K562 (cell line): ENCODE results near the gene MIEF1. TPM values are rescaled to one million over a fixed set of nuclear protein-coding genes. Genes with fewer than 3 reads are reported as not detected.

Experiments
- ATAC-seq: fragments of 200-7000 bp; cut with Tn5 transposase; 3 replicates; pipeline ENCODE4 v1.9.1; 2020; ENCODE audit warnings: moderate library complexity
- BruUV-seq: library from RNA; stranded (reverse); fragments of 400-500 nt; replicated peaks from 2 replicates; lab custom pipeline; 2021; lab: Mats Ljungman, UMichigan
- CTCF ChIA-PET: fragments of 300-600 bp; formaldehyde crosslinking; extraction: SDS; loops from one replicate; lab custom pipeline; 2021; ENCODE audit warnings: low intra/inter-chr PET ratio; lab: Yijun Ruan, JAX
- POLR2A ChIA-PET: fragments of 300-600, 350-650 bp; sonication (Branson Sonifier 250); formaldehyde crosslinking; extraction: SDS; loops from one replicate; lab custom pipeline; 2021; ENCODE audit warnings: antibody characterized with exemption, inconsistent platforms; lab: Yijun Ruan, JAX
- DNase-seq, 4 experiments: peaks; one replicate each; pipeline versions ENCODE4 v3.0.0 to v3.0.0-alpha.2; 2011 to 2018; ENCODE audit warnings: low spot score in 3 of 4, mixed read lengths in 3 of 4; ENCODE audit errors: extremely low read depth in 1 of 4
- FAIRE-seq: peaks from 2 replicates; lab custom pipeline; 2011; peaks lifted over from hg19 to GRCh38; lab: Jason Lieb, UNC
- H2AFZ ChIP-seq: 2 replicates; pipeline ENCODE4 v1.6.0; 2011; ENCODE audit warnings: low read depth, low read length, control low read depth, inconsistent platforms
- H3K27ac ChIP-seq: fragments of 200-600 bp; 3 replicates; pipeline ENCODE4 v1.8.0; 2011; ENCODE audit warnings: low read depth, mild to moderate bottlenecking, control low read depth, inconsistent platforms, low read length, moderate library complexity, mixed read lengths; ENCODE audit errors: extremely low read depth
- H3K27me3 ChIP-seq, 2 experiments: fragments of 300-600 bp in 1 of 2; 2 replicates in 1 of 2; 3 replicates in 1 of 2; pipeline versions ENCODE4 v1.6.0 to v1.8.0; 2011; ENCODE audit warnings: inconsistent platforms in 2 of 2, low read length in 2 of 2, mild to moderate bottlenecking in 1 of 2, mixed read lengths in 1 of 2, moderate library complexity in 1 of 2; ENCODE audit not compliant: control insufficient read depth in 2 of 2, insufficient read depth in 2 of 2
- H3K36me3 ChIP-seq: fragments of 300-600 bp; 3 replicates; pipeline ENCODE4 v1.8.0; 2011; ENCODE audit warnings: mild to moderate bottlenecking, low read length, inconsistent platforms; ENCODE audit not compliant: control insufficient read depth, insufficient read depth
- H3K4me1 ChIP-seq, 2 experiments: fragments of 200-600 bp in 1 of 2; replicated peaks in 1 of 2; 2 replicates in 1 of 2; 3 replicates in 1 of 2; pipeline versions ENCODE4 v1.5.1 to v1.8.0; 2011; ENCODE audit warnings: inconsistent platforms in 2 of 2, low read length in 2 of 2, mild to moderate bottlenecking in 1 of 2, mixed read lengths in 1 of 2, moderate library complexity in 1 of 2; ENCODE audit not compliant: control insufficient read depth in 2 of 2, insufficient read depth in 2 of 2
- H3K4me2 ChIP-seq: 2 replicates; pipeline ENCODE4 v1.6.1; 2011; ENCODE audit warnings: low read length, control low read depth, inconsistent platforms, mixed read lengths; ENCODE audit not compliant: insufficient read depth
- H3K4me3 ChIP-seq: fragments of 200-600 bp; sonication (generic), shearing (Covaris generic); 2 replicates; pipeline ENCODE4 v1.5.1; 2016; ENCODE audit warnings: control low read depth, inconsistent platforms
- H3K79me2 ChIP-seq: fragments of 200-600 bp; 3 replicates; pipeline ENCODE4 v1.8.0; 2011; ENCODE audit warnings: low read length, inconsistent platforms; ENCODE audit not compliant: control insufficient read depth, insufficient read depth
- H3K9ac ChIP-seq, 2 experiments: 2 replicates each; pipeline versions ENCODE4 v1.6.0 to v1.6.1; 2011; ENCODE audit warnings: low read depth in 2 of 2, low read length in 2 of 2, control low read depth in 1 of 2, inconsistent platforms in 1 of 2, mild to moderate bottlenecking in 1 of 2, mixed read lengths in 1 of 2; ENCODE audit not compliant: insufficient read depth in 1 of 2
- H3K9me1 ChIP-seq: one replicate; pipeline ENCODE4 v1.6.0; 2011; ENCODE audit warnings: inconsistent platforms, mild to moderate bottlenecking, low read length, moderate library complexity; ENCODE audit not compliant: control insufficient read depth, insufficient read depth
- H3K9me3 ChIP-seq: replicated peaks from 2 replicates; pipeline ENCODE4 v1.5.1; 2011; ENCODE audit warnings: low read depth, low read length, inconsistent platforms; ENCODE audit not compliant: control insufficient read depth, insufficient read depth
- H4K20me1 ChIP-seq: replicated peaks from 2 replicates; pipeline ENCODE4 v1.6.1; 2011; ENCODE audit warnings: low read length, inconsistent platforms, mixed read lengths; ENCODE audit not compliant: control insufficient read depth, insufficient read depth
- ASH1L ChIP-seq: fragments of 450-650 bp; IDR thresholded peaks from 2 replicates; pipeline ENCODE4 v1.6.1; 2018; ENCODE audit warnings: borderline replicate concordance, mild to moderate bottlenecking, low read depth; ENCODE audit not compliant: partially characterized antibody
- BRD9 ChIP-seq: fragments of 450-650 bp; IDR thresholded peaks from 2 replicates; pipeline ENCODE4 v1.6.1; 2018; ENCODE audit warnings: low read depth; ENCODE audit not compliant: partially characterized antibody
- CXXC5 ChIP-seq: fragments of 250-450 bp; sonication (Bioruptor Pico); IDR thresholded peaks from 2 replicates; pipeline ENCODE4 v1.8.0; 2022; ENCODE audit warnings: inconsistent platforms, mild to moderate bottlenecking, moderate library complexity
- ETV5 ChIP-seq: sonication (generic); formaldehyde crosslinking; IDR thresholded peaks from 2 replicates; pipeline ENCODE4 v1.4.0; 2020; ENCODE audit warnings: low read depth, mild to moderate bottlenecking, missing genetic modification reagents
- JUND ChIP-seq, 2 experiments: IDR thresholded peaks; 2 replicates in 1 of 2; 3 replicates in 1 of 2; pipeline ENCODE4 v1.6.1; 2011; ENCODE audit warnings: borderline replicate concordance in 2 of 2, low read depth in 2 of 2, low read length in 2 of 2, improper control_type of control experiment in 1 of 2, missing biosample characterization in 1 of 2, missing genetic modification characterization in 1 of 2, missing genetic modification reagents in 1 of 2
- KDM1A ChIP-seq, 2 experiments: fragments of 450-650 bp; IDR thresholded peaks; 2 replicates each; pipeline ENCODE4 v1.6.1; 2016; ENCODE audit warnings: mild to moderate bottlenecking in 2 of 2
- KHSRP ChIP-seq: fragments of 450-650 bp; IDR thresholded peaks from 2 replicates; pipeline ENCODE4 v1.6.1; 2017
- THRAP3 ChIP-seq: fragments of 450-650 bp; IDR thresholded peaks from 2 replicates; pipeline ENCODE4 v1.6.1; 2016; ENCODE audit warnings: mild to moderate bottlenecking, inconsistent platforms, borderline replicate concordance
- U2AF1 ChIP-seq: fragments of 200-400 bp; formaldehyde crosslinking; optimal IDR thresholded peaks from 2 replicates; pipeline ENCODE3; 2017; ENCODE audit warnings: mild to moderate bottlenecking, low read depth, low read length, moderate library complexity
- ZNF175 ChIP-seq: fragments of 200-800 bp; sonication (Bioruptor generic); IDR thresholded peaks from 2 replicates; pipeline ENCODE4 v1.6.1; 2016; ENCODE audit warnings: low read depth, mild to moderate bottlenecking, missing genetic modification characterization, missing compliant biosample characterization
- ZNF232 ChIP-seq: sonication (generic); formaldehyde crosslinking; IDR thresholded peaks from 2 replicates; pipeline ENCODE4 v1.8.0; 2022; ENCODE audit warnings: mild to moderate bottlenecking, missing genetic modification reagents
- ZSCAN29 ChIP-seq: fragments of 450-650 bp; IDR thresholded peaks from 2 replicates; pipeline ENCODE4 v1.6.1; 2017
- WGBS: fragments of 100-300 bp; shearing (Covaris generic); methylation state at CpG from one replicate; pipeline ENCODE4 v1.1.6; 2016; ENCODE audit warnings: low coverage, mixed read lengths; ENCODE audit not compliant: insufficient coverage; ENCODE audit errors: missing lambda C conversion rate; 5-methylcytosine and 5-hydroxymethylcytosine counted together
- in situ Hi-C: fragments of 300-500 bp; cut with MboI; formaldehyde crosslinking; loops from 4 replicates; pipeline ENCODE4 v1.15.0; 2018; ENCODE audit warnings: inconsistent platforms, mixed read lengths
- intact Hi-C: fragments of 100-400 bp; cut with micrococcal nuclease; formaldehyde crosslinking; loops from 2 replicates; pipeline ENCODE4 v1.14.2; 2022
- polyA plus RNA-seq, 8 experiments: library from polyadenylated mRNA; depleted of rRNA in 4 of 8; stranded (reverse) in 5 of 8; unstranded in 3 of 8; fragments of >200 nt; fragmentation: Nextera tagmentation in 2 of 8; fragmentation: Illumina TruSeq in 1 of 8; extraction: Ambion mirVana in 2 of 8; extraction: Trizol in 1 of 8; gene quantifications; 2 replicates each; pipeline versions ENCODE4 v1.2.1 to v1.2.3, GENCODE V29; 2011 to 2014; ENCODE audit warnings: inconsistent platforms in 1 of 8, missing spikeins in 1 of 8
- total RNA-seq, 7 experiments: library from RNA; depleted of rRNA in 6 of 7; stranded (reverse); fragments of >200 nt in 6 of 7; fragmentation: Illumina TruSeq in 2 of 7; extraction: Trizol in 2 of 7; gene quantifications; 2 replicates each; pipeline versions ENCODE4 v1.2.1 to v1.2.3, GENCODE V29; 2011 to 2021; ENCODE audit warnings: low replicate concordance in 1 of 7
- TF ChIP-seq, protein P1 (sequence below): sonication (generic); formaldehyde crosslinking; IDR thresholded peaks from 2 replicates; pipeline ENCODE4 v1.8.0; 2022; ENCODE audit warnings: mild to moderate bottlenecking, low read depth, missing genetic modification reagents
- TF ChIP-seq, protein P2 (sequence below): sonication (generic); formaldehyde crosslinking; IDR thresholded peaks from 2 replicates; pipeline ENCODE4 v1.8.1; 2023; ENCODE audit warnings: mild to moderate bottlenecking, missing genetic modification reagents
- TF ChIP-seq, protein P3 (sequence below): fragments of 250-450 bp; sonication (Bioruptor Pico); IDR thresholded peaks from 2 replicates; pipeline ENCODE4 v1.8.0; 2022; ENCODE audit warnings: inconsistent platforms
- TF ChIP-seq, protein P4 (sequence below): fragments of 450-650 bp; formaldehyde crosslinking; IDR thresholded peaks from 2 replicates; pipeline ENCODE4 v1.4.0; 2022; ENCODE audit warnings: mild to moderate bottlenecking, moderate library complexity

The MIEF1 gene
- total and polyA plus RNA-seq, 9 of the 15 experiments (the other 6 are each of a cell fraction or from before 2014, with no cell fraction given) = 10.9 to 51.8 (median 25.5) TPM

DNA sequence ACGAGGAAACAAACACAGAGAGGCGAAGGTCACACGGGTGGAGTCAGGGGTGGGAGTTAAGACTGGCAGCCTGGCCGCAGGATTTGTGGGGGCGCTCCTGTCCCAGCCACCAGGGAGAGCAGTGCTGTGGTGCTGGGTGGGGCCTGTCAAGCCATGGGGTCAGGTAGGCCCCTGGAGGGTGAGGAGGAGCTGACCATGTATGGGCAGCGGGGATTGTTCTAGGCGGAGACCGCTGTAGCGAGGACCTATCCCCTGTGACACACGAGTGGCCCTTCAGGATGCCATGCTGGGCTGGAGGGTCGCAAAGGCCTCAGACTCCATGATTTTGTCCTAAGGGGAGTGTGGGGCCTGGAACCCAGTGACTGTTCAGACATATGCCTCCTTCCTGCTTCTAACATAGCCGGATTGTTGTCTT lies 32.0 kb downstream of the MIEF1 start:
- no peak overlapping the region for H3K4me3 ChIP-seq
- H3K79me2 ChIP-seq = peaks cover 35% of the 10 kb centered on the region
- ChIA-PET POLR2A (interaction anchor here (0.6 kb wide), 2 partner anchors 12 to 215 kb away, joined by 3 read pairs; no protein-coding TSS in a partner anchor), CTCF (interaction anchor here (0.6 to 2.2 kb wide), 5 partner anchors 26 to 1365 kb away, joined by 3 to 18 read pairs (median 3); no protein-coding TSS in a partner anchor)
- in situ Hi-C loops (loop anchor here (5.0 to 10.0 kb wide), 2 partner anchors 372 to 651 kb away; no protein-coding TSS in a partner anchor), intact Hi-C loops (loop anchor here (5.0 kb wide), 2 partner anchors 37 to 503 kb away; no protein-coding TSS in a partner anchor)
- H3K27me3 ChIP-seq = no peaks in the 10 kb centered on the region
- DNase-seq (no peak), ATAC-seq (no peak), FAIRE-seq (no peak)
- H3K36me3 ChIP-seq = peaks cover 26% of the 10 kb centered on the region
- peaks cover 7% of the 10 kb centered on the region for H4K20me1 ChIP-seq
- H3K9me1 ChIP-seq = no peaks in the 10 kb centered on the region
- peak overlapping the region; percentile 98 for H2AFZ ChIP-seq
- peaks cover 21 to 46% of the 10 kb centered on the region in 2 experiments; a peak in 4 of 5 replicates for H3K4me1 ChIP-seq
- no peak overlapping the region for H3K27ac ChIP-seq
- H3K9ac ChIP-seq = peak overlapping the region; percentile 28 to 49; a peak in 3 of 4 replicates
- 73% methylated on average over 8 of the region's 12 CpGs for WGBS
- H3K9me3 ChIP-seq = no peaks in the 10 kb centered on the region
- no TSS peak for BruUV-seq
- H3K4me2 ChIP-seq = peak overlapping the region; percentile 62; the same call in 1 of the 2 replicates
- TF ChIP-seq ETV5 (no peak), ASH1L (no peak), ZNF232 (CRISPR knock-in tag) (no peak), KDM1A (IDR thresholded peaks at IDR 0.05) (no peak), U2AF1 (no peak), THRAP3 (no peak), KHSRP (no peak), ZSCAN29 (no peak), ZNF175 (CRISPR knock-in tag) (no peak), JUND (IDR thresholded peaks at IDR 0.05; ENCODE audit: borderline replicate concordance, low read depth, low read length) (no peak), JUND (tag; IDR thresholded peaks at IDR 0.05; ENCODE audit: borderline replicate concordance, low read depth, low read length) (no peak), BRD9 (no peak), CXXC5 (CRISPR knock-in tag) (no peak)
- TF ChIP-seq, protein P1, sequence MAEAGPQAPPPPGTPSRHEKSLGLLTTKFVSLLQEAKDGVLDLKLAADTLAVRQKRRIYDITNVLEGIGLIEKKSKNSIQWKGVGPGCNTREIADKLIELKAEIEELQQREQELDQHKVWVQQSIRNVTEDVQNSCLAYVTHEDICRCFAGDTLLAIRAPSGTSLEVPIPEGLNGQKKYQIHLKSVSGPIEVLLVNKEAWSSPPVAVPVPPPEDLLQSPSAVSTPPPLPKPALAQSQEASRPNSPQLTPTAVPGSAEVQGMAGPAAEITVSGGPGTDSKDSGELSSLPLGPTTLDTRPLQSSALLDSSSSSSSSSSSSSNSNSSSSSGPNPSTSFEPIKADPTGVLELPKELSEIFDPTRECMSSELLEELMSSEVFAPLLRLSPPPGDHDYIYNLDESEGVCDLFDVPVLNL (CRISPR knock-in tag) = no peak
- TF ChIP-seq, protein P2, sequence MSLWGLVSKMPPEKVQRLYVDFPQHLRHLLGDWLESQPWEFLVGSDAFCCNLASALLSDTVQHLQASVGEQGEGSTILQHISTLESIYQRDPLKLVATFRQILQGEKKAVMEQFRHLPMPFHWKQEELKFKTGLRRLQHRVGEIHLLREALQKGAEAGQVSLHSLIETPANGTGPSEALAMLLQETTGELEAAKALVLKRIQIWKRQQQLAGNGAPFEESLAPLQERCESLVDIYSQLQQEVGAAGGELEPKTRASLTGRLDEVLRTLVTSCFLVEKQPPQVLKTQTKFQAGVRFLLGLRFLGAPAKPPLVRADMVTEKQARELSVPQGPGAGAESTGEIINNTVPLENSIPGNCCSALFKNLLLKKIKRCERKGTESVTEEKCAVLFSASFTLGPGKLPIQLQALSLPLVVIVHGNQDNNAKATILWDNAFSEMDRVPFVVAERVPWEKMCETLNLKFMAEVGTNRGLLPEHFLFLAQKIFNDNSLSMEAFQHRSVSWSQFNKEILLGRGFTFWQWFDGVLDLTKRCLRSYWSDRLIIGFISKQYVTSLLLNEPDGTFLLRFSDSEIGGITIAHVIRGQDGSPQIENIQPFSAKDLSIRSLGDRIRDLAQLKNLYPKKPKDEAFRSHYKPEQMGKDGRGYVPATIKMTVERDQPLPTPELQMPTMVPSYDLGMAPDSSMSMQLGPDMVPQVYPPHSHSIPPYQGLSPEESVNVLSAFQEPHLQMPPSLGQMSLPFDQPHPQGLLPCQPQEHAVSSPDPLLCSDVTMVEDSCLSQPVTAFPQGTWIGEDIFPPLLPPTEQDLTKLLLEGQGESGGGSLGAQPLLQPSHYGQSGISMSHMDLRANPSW (CRISPR knock-in tag) = no peak
- TF ChIP-seq, protein P3, sequence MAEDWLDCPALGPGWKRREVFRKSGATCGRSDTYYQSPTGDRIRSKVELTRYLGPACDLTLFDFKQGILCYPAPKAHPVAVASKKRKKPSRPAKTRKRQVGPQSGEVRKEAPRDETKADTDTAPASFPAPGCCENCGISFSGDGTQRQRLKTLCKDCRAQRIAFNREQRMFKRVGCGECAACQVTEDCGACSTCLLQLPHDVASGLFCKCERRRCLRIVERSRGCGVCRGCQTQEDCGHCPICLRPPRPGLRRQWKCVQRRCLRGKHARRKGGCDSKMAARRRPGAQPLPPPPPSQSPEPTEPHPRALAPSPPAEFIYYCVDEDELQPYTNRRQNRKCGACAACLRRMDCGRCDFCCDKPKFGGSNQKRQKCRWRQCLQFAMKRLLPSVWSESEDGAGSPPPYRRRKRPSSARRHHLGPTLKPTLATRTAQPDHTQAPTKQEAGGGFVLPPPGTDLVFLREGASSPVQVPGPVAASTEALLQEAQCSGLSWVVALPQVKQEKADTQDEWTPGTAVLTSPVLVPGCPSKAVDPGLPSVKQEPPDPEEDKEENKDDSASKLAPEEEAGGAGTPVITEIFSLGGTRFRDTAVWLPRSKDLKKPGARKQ = no peak
- TF ChIP-seq, protein P4, sequence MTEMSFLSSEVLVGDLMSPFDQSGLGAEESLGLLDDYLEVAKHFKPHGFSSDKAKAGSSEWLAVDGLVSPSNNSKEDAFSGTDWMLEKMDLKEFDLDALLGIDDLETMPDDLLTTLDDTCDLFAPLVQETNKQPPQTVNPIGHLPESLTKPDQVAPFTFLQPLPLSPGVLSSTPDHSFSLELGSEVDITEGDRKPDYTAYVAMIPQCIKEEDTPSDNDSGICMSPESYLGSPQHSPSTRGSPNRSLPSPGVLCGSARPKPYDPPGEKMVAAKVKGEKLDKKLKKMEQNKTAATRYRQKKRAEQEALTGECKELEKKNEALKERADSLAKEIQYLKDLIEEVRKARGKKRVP (CRISPR knock-in tag) = no peak
